HG02852 (cell line): ENCODE results near the gene PIGS.
"Not testable (repeated sequence)": the region's sequence is repeated elsewhere in the genome, so short reads cannot be mapped to it uniquely, and the experiment has no call there.

Source experiments
- ATAC-seq: cut with Tn5 transposase; IDR thresholded peaks from one replicate; pipeline ENCODE4 v1.9.1; 2021; ENCODE audit warnings: mild to moderate bottlenecking, moderate library complexity; ENCODE audit not compliant: unreplicated experiment

Gene PIGS

GRCh38 chr17:28579526-28579925 lies 8.2 kb upstream of the PIGS start:
- peak; percentile 40 for ATAC-seq

GRCh38 chr17:28578246-28579195 lies 7.2 kb upstream of the PIGS start:
- no peak for ATAC-seq

DNA sequence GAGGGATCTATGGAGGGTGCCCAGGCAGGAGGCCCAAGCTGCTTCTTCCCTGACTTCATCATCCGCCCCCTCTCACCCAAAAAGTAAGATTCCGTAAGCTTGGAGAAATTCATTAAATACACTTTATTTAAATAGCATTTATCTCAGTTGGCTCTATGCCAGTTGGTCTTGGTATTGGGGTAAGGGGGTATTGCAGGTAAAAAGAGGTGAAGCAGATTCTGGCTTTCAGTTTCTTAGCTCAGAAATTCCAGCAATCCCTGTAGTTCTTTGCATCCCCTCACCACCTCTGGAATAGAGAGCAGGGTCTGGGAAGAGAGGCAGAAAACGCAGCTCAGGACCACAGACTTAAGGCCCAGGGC lies 6.1 kb upstream of the PIGS start:
- ATAC-seq, result no peak

DNA sequence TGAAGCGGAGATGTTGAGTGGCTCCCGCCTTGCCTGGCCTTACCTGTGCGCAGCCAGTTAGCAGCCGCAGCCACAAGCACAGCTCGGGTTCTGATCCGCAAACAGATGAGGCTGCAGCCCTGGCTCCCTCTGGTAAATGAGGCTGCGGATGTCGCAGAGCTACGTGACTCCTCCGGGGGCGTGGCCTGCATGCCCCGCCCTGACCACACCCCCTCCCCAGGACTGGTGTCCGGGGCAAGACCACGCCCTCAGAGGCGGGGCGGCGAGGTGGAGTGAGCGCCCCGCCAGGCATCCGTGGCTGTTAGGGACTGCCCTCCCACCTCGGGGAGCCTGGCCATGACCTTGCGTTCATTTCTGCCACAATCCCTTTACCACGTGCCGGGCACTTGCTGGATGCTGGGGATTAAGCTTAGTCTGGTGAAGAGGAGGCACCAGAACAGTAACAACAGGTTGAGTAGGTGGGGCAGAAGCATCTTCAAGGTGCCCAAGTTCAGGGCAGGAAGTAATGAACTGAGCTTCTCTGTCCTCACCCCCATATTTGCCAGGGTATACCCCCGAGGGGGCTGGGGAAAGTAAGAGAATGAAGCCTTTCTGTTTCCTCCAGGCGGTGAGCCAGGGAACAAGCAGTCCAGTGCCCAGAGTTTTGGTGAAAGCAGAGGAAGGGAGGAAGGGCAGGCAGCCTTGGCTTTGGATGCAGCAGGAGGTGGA lies 5.6 kb upstream of the PIGS start, which contains the start of gene ALDOC:
TSS of gene ALDOC (minus strand) at position 138 of the 708 bp plus-strand sequence. CDS start 1,363 bp downstream, outside the sequence.
- ATAC-seq, result peak; percentile 78

DNA sequence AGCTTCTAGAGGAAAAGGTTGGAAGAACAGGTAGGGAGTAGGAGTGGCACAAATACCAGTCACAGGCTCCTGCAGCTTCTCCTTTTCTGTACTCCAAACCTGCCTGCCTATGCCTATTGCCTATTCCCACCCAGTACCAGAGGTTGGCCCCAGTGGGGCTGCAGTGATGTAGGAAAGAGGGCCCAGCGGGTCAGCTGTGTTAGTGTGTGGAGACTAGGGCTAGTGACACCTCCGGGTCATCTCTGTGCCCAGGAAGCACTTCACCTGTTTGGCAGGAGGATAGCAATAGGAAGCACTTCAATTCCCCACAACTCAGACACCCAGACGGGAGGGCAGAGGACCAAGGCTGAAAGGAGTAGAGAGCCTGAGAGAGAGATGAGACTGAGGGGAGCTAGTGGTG lies 4.7 kb upstream of the PIGS start:
- ATAC-seq, result not testable (repeated sequence)

DNA sequence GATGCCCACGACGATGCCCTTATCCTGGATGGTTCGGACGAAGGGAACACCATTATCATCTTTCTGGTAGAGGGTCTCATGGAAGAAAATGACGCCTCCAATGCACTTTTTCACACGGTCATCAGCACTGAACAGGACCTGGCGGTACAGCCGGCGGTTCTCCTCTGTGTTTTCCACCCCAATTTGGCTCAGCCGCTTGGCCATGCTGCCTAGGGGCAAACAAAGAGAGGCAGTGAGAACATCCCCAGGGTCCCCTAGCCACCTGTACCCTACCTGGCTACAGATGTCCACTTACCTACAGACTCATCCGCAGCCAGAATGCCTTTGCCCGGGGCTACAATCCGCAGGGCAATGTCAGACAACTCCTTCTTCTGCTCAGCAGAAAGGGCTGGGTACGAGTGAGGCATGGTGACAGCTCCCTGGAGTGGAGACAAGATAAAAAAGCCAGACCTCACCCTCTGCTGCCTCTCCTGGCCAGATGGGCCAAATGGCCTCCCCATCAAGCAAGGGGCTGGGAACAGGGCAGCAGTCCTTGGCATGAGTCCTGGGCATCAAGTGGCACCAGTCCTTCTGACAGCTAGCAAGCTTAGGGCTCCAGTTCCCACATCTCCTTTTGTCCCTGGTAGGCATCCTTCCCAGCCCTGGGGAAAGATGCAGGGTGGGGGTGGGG lies 3.9 kb upstream of the PIGS start:
- ATAC-seq, result no peak

- no peak for ATAC-seq
These were observed 3.2 kb upstream of the PIGS start for GRCh38 chr17:28574526-28574925.

DNA sequence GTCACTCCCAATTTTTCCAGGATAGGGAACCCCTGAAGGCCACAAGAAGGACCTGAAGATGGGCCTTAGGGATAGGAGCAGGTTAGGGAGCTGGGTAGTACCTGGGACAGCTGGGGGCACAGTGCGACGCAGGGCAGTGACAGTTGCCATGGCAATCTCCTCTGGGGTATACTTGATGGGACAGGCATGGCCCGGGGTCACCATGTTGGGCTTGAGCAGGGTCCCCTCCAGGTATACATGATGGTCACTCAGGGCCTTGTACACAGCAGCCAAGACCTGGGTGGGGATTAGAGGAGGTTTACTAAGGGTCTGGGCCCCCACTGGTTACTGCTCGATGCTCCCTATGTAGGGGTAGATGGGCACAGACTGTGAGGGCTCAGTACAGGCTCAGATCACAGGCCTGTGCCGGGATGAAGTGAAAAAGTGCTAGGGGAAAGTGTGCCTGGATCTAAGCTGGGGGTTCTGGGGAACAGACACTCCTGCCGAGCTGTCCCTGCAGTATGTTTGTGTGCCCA lies 2.7 kb upstream of the PIGS start:
- ATAC-seq, result no peak

DNA sequence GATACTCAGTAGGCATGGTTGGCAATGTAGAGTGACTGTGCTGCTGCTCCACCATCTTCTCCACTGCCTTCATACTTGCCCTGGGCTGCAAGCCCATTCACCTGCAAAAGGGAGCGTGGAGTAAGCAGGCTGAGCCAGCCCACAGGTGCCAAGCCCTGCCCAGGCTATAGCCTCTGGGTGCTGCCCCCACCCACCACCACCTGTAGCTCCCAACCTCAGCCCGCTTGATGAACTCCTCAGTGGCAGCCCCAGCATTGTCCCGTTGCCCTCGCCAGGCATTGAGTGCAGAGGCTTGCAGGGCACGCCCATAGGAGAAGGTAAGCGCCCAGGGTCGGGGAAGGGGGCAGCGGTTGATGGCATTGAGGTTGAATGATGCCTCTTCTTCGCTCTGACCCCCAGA lies 2.2 kb upstream of the PIGS start:
- ATAC-seq, result no peak

DNA sequence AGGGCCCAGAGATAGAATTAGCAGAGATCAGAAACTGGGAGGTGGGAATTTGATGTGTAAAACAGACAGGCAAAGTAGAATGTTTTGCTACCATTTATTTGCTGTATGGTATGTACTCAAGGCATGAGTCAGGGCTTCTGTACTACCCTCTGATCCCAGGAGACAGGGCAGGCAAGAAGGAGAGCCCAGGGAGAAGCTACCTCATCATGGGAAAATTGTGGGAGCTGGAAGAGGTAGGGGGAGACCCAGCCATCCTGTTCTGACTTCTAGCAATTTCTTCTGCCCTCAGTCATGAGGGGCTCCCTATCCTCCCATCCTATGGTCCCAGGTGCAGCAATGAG lies 1.7 kb upstream of the PIGS start:
- no peak for ATAC-seq

- no peak for ATAC-seq
These were observed 1.1 kb upstream of the PIGS start for GRCh38 chr17:28572259-28573039.

DNA sequence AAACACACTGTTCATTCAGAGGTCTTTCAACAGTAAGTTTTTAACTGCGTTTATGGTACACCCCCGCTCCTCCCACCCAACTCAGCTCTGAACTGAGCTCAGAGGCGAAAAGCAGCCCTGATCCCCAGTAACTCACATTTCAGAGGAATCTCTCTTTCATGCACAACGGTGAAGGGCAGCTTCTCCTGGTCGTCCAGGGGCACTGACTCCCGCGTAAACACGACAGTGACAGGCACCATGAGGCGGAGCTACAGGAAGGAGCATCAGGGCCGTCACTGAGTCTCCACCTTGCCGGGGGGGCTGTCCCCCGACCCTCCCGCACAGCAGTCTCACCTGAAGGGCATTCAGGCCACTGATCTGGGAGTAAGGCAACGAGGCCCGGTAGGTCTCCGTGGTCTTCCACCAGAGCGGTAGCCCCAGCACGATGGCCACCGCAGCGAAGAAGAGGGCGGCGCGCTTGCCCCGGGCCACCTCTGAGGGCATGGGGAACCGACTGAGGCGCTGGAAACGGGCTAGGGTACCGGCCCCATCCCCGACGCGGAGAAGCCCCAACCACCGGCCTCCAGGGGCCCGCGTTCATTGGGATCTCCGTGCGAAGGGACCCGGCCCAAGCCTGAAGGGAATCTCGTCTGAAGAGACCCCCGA lies 486 bp downstream of the PIGS start:
- ATAC-seq, result peak; percentile 29

DNA sequence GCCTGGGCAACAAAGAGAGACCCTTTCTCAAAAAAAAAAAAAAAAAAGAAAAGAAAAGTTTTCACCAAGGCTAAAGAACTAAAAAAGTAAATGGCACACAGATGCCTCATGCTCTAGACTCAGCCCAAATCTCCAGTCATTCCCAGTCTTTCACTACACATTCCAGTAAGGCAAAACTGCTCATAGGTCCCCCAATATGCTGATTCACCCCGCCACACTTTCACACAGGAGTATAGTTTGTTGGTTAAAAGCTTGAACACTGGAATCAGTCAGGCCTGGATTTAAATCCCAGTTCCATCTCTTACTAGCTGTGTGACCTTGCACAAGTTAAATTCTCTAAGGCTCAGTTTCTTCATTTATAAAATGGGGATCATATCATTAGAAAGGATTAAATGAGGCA lies 1.9 kb downstream of the PIGS start:
- ATAC-seq, result no peak

- ATAC-seq, result no peak
These were observed 3.7 kb downstream of the PIGS start for GRCh38 chr17:28567604-28568003.

DNA sequence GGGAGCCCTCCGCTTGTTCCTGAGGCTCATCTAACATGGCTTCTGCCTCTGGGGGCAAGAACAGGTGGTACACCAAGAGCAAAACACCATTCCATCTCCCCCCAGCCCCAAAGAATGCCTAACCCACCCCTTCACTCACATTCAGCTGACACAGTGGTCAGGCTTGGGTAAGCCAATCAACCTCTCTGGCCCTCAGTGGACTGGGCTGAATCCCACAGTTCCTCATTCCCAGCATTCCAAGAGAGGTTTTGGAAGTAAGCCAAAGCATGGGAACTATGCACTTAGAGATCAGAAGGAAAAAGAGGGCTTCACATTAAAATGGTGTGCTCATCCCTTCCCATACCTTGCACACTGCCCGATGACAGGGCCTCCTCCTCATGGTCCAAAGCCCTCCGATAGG lies 7.8 kb downstream of the PIGS start:
- no peak for ATAC-seq

GRCh38 chr17:28555022-28555421 lies 16.3 kb downstream of the PIGS start:
- ATAC-seq, result no peak

- no peak for ATAC-seq
These were observed 16.8 kb downstream of the PIGS start for GRCh38 chr17:28554565-28554964.

- no peak for ATAC-seq
These were observed 18.3 kb downstream of the PIGS start for GRCh38 chr17:28553000-28553505.

GRCh38 chr17:28552176-28552999 lies 18.9 kb downstream of the PIGS start, which contains the start of gene UNC119:
UNC119 (minus strand) TSS chr17:28552624; CDS start chr17:28552557, 67 bp downstream.
- peak; percentile 66 for ATAC-seq
